Measurements from ENCODE around the gene FOXL3. TPM values are rescaled to one million over a fixed set of nuclear protein-coding genes. Genes with fewer than 3 reads are reported as not detected.

Gene FOXL3
- total RNA-seq, 1 donor from 2014 or later = not detected

DNA sequence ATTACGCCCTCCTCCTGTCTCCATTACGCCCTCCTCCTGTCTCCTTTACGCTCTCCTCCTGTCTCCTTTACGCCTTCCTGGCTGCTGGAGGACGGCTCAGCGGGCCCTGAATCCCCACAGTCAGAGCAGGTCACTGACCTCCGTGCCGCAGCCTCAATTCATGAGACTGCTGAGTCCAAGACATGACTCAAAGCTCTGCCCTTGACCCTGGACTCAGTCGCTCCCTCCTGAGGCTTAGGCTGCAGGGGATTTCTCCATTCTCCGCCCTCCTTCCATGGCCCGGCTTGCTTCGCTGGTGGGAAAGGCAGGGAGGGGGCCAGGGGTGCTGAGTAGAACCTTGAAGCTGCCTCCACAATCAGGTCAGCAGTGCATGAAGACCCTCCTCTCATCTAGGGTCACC, 21.0 kb upstream of the FOXL3 start:
- TF ChIP-seq, protein P1, sequence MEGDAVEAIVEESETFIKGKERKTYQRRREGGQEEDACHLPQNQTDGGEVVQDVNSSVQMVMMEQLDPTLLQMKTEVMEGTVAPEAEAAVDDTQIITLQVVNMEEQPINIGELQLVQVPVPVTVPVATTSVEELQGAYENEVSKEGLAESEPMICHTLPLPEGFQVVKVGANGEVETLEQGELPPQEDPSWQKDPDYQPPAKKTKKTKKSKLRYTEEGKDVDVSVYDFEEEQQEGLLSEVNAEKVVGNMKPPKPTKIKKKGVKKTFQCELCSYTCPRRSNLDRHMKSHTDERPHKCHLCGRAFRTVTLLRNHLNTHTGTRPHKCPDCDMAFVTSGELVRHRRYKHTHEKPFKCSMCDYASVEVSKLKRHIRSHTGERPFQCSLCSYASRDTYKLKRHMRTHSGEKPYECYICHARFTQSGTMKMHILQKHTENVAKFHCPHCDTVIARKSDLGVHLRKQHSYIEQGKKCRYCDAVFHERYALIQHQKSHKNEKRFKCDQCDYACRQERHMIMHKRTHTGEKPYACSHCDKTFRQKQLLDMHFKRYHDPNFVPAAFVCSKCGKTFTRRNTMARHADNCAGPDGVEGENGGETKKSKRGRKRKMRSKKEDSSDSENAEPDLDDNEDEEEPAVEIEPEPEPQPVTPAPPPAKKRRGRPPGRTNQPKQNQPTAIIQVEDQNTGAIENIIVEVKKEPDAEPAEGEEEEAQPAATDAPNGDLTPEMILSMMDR (IDR thresholded peaks at IDR 0.05) = no peak
- Mint-ChIP-seq H3K27ac (no peak overlapping the region), H3K27me3 (peaks cover 2% of the 10 kb centered on the region), H3K9me3 (peaks cover 10% of the 10 kb centered on the region), H3K4me3 (no peak overlapping the region), H3K4me1 (no peaks in the 10 kb centered on the region), H3K36me3 (ENCODE audit: low read depth) (no peaks in the 10 kb centered on the region)
- intact Hi-C loops (cut with micrococcal nuclease) = no loop called here
- no peak for ATAC-seq (ENCODE audit: low read depth)
- DNase-seq = no peak
- POLR2A ChIA-PET = no interaction called here
- CTCF ChIA-PET = no interaction called here

DNA sequence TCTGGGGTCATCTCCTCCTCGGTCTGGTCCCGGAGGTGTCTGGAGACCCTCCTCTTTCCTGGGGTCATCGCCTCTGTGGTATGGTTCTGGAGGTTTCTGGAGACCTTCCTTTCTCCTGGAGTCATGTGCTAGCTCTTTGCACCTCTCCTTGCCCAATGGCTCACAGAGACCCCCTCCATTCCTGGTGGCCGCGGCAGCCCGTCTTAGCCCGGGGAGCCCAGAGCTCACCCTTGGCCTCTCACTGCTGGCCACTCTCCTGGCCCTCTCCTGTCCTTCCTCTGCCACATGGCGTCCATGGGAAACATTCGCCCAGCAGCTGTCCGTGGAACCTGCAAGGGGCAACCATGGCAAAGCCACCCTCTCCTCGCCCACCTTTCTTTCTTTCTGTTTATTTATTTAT, 20.2 kb upstream of the FOXL3 start:
- Mint-ChIP-seq H3K4me3 (no peak overlapping the region), H3K27me3 (peaks cover 2% of the 10 kb centered on the region), H3K27ac (no peak overlapping the region), H3K9me3 (peaks cover 15% of the 10 kb centered on the region), H3K4me1 (no peaks in the 10 kb centered on the region), H3K36me3 (ENCODE audit: low read depth) (no peaks in the 10 kb centered on the region)
- TF ChIP-seq, protein P1 (IDR thresholded peaks at IDR 0.05) = no peak
- intact Hi-C loops (cut with micrococcal nuclease) = no loop called here
- DNase-seq = no peak
- ATAC-seq (ENCODE audit: low read depth) = no peak
- POLR2A ChIA-PET = no interaction called here
- CTCF ChIA-PET = no interaction called here

DNA sequence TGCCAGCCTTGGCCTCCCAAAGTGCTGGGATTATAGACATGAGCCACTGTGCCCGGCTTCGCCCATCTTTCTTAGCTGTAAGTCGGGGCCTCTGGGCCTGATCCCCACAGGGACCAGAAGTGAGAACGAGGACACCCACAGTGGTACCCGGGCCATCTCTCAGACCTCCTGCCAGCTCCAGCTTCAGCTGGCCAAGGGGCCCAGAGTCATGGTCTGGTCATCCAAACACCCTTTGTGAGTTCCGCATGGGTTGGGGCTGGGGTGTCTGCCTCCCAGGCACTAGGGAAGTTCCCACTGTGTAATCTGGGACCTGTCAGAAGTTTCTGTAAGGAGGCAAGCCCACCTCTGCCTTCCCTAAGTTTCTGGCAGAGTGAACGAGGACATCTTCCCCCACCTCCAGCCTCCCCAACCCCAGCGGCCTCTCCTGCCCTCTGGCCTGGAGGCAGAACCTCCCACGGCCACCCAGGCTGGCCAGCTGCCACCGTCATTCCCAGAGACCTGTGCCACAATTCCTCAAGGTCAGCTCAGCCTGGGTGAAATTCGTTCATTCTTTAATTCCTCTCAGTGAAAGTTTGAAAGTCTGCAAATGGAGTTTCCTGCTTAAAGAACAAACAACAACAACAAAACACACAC, 19.5 kb upstream of the FOXL3 start:
- no peak overlapping the region for H3K4me3 Mint-ChIP-seq
- no peak for DNase-seq
- ATAC-seq (ENCODE audit: low read depth) = no peak
- H3K27me3 Mint-ChIP-seq = peaks cover 2% of the 10 kb centered on the region
- H3K9me3 Mint-ChIP-seq = peaks cover 18% of the 10 kb centered on the region
- H3K36me3 Mint-ChIP-seq (ENCODE audit: low read depth) = no peaks in the 10 kb centered on the region
- TF ChIP-seq, protein P1 (IDR thresholded peaks at IDR 0.05) = no peak
- no peak overlapping the region for H3K27ac Mint-ChIP-seq
- intact Hi-C loops (cut with micrococcal nuclease) = no loop called here
- ChIA-PET POLR2A (no interaction called here), CTCF (no interaction called here)
- H3K4me1 Mint-ChIP-seq = no peaks in the 10 kb centered on the region

DNA sequence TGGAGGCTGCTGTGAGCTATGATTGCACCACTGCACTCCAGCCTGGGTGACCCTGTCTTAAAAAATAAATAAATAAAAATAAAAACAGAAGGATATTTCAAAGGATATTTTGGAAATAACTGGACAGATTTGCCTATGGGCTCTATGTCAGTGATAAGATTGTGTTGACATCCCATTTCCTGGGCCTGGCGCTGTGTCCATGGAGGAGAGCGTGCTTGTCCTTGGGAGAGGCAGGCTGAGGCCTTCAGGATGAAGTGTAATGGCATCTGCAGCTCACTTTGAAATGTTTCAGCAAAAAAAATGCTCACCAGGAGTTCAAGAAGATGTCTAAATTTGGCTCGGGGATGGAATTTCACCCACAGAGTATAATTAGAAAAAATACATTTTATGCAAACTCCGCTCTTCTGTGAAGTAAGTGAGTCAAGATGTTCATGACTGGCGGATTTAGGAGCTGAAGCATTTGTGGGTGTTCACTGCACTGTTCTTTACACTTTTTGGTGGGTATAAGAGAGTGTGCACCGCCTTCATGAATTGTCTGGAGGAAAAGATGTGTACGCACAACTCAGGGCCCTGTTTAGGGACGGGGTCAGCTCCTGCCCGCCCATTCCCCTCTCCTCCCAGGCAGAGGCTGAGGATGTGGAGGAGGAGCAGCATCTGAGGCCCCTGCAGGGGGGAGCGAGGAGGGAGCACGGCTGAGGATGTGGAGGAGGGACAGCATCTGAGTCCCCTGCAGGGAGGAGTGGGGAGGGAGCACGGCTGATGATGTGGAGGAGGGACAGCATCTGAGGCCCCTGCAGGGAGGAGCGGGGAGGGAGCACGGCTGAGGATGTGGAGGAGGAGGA, 18.5 kb upstream of the FOXL3 start:
- Mint-ChIP-seq H3K9me3 (peaks cover 18% of the 10 kb centered on the region), H3K27me3 (peaks cover 2% of the 10 kb centered on the region), H3K36me3 (ENCODE audit: low read depth) (no peaks in the 10 kb centered on the region), H3K4me1 (no peaks in the 10 kb centered on the region), H3K27ac (no peak overlapping the region), H3K4me3 (no peak overlapping the region)
- DNase-seq (no peak), ATAC-seq (ENCODE audit: low read depth) (no peak)
- ChIA-PET CTCF (no interaction called here), POLR2A (no interaction called here)
- intact Hi-C loops (cut with micrococcal nuclease) = no loop called here
- TF ChIP-seq, protein P1 (IDR thresholded peaks at IDR 0.05) = no peak

DNA sequence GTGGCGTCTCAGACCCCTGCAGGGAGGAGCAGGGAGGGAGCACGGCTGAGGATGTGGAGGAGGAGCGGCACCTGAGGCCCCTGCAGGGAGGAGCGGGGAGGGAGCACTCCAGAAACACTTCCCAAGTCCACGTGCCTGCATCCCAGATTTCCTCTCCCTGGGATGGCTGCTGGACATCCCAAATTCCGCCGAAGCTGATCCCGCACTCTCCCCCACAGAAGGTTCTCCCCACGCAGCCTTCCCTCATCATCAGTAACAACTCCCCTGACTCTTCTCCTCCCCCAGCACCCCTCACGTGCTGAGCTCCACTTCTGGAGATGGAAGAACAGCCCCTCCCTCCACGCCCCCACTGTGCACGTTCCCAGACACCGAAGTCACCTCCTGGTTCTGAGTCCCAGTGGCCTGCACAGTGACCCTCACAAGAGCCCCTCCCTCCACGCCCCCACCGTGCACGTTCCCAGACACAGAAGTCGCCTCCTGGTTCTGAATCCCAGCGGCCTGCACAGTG, 17.8 kb upstream of the FOXL3 start:
- ChIA-PET CTCF (no interaction called here), POLR2A (no interaction called here)
- H3K27ac Mint-ChIP-seq = no peak overlapping the region
- no peak overlapping the region for H3K4me3 Mint-ChIP-seq
- intact Hi-C loops (cut with micrococcal nuclease) = no loop called here
- H3K36me3 Mint-ChIP-seq (ENCODE audit: low read depth) = no peaks in the 10 kb centered on the region
- H3K9me3 Mint-ChIP-seq = peaks cover 18% of the 10 kb centered on the region
- ATAC-seq (ENCODE audit: low read depth) (no peak), DNase-seq (no peak)
- H3K4me1 Mint-ChIP-seq = no peaks in the 10 kb centered on the region
- H3K27me3 Mint-ChIP-seq = peaks cover 2% of the 10 kb centered on the region
- TF ChIP-seq, protein P1 (IDR thresholded peaks at IDR 0.05) = no peak
